ENCODE data around the gene NKX6-2.
"Not testable (repeated sequence)": the region's sequence is repeated elsewhere in the genome, so short reads cannot be mapped to it uniquely, and the experiment has no call there.

The NKX6-2 gene

GRCh38 chr10:132793871-132794849 is 8.2 kb upstream of the NKX6-2 start:
- DNase-seq, result no peak

- DNase-seq, result no peak
These were observed 7.3 kb upstream of the NKX6-2 start for GRCh38 chr10:132793213-132793612.

- no peak for DNase-seq
These were observed 6.8 kb upstream of the NKX6-2 start for GRCh38 chr10:132792796-132793195.

- not testable (repeated sequence) for DNase-seq
These were observed 6.2 kb upstream of the NKX6-2 start for GRCh38 chr10:132792099-132792498.

- no peak for DNase-seq
These were observed 5.2 kb upstream of the NKX6-2 start for GRCh38 chr10:132790934-132791829.

GRCh38 chr10:132790470-132790869 is 4.5 kb upstream of the NKX6-2 start:
- DNase-seq, result no peak

GRCh38 chr10:132789659-132790148 is 3.8 kb upstream of the NKX6-2 start:
- no peak for DNase-seq

GRCh38 chr10:132788831-132789219 is 2.9 kb upstream of the NKX6-2 start:
- DNase-seq, result no peak

GRCh38 chr10:132788180-132788830 is 2.4 kb upstream of the NKX6-2 start:
- DNase-seq, result no peak

GRCh38 chr10:132787495-132788179 is 1.7 kb upstream of the NKX6-2 start:
- DNase-seq, result no peak

- DNase-seq, result no peak
These were observed 1.0 kb upstream of the NKX6-2 start for GRCh38 chr10:132786884-132787494.

GRCh38 chr10:132786476-132786883 is 533 bp upstream of the NKX6-2 start:
- no peak for DNase-seq

GRCh38 chr10:132784866-132785722 is 853 bp downstream of the NKX6-2 start:
- no peak for DNase-seq

GRCh38 chr10:132783940-132784865 is 1.7 kb downstream of the NKX6-2 start:
- no peak for DNase-seq

- DNase-seq, result no peak
These were observed 2.6 kb downstream of the NKX6-2 start for GRCh38 chr10:132783165-132783939.

GRCh38 chr10:132781556-132781955 is 4.4 kb downstream of the NKX6-2 start:
- no peak for DNase-seq

- DNase-seq, result no peak
These were observed 5.6 kb downstream of the NKX6-2 start for GRCh38 chr10:132780356-132780755.

GRCh38 chr10:132779549-132780294 is 6.2 kb downstream of the NKX6-2 start:
- no peak for DNase-seq

All from activated CD4-positive, alpha-beta T cell treated with anti-CD3 and anti-CD28 coated beads, Interleukin-2, amount 50 U/mL, for 16 hours (primary cell).